ENCODE results near the gene KIF14. TPM values are rescaled to one million over a fixed set of nuclear protein-coding genes. Genes with fewer than 3 reads are reported as not detected.
"Not testable (repeated sequence)": the region's sequence is repeated elsewhere in the genome, so short reads cannot be mapped to it uniquely, and the experiment has no call there.

Gene KIF14
- total RNA-seq, 2 donors from 2014 or later = 0.23 to 1.7 TPM

- TF ChIP-seq CTCF (IDR thresholded peaks at IDR 0.05) (no peak), POLR2AphosphoS5 (IDR thresholded peaks at IDR 0.05) (no peak), POLR2A (IDR thresholded peaks at IDR 0.05) (no peak)
- H3K4me3 ChIP-seq = no peak overlapping the region
- H3K36me3 ChIP-seq = no peaks in the 10 kb centered on the region
- no peak for DNase-seq (ENCODE audit: low spot score)
- no peaks in the 10 kb centered on the region for H3K9me3 ChIP-seq
- no peaks in the 10 kb centered on the region for H3K27me3 ChIP-seq (replicated peaks; ENCODE audit: insufficient read depth)
- H3K27ac ChIP-seq = no peak overlapping the region
- intact Hi-C loops (cut with DNase I) = no loop called here
- WGBS = 76% methylated on average over 1 of the region's 1 CpG
- no peaks in the 10 kb centered on the region for H3K4me1 ChIP-seq (replicated peaks)
Measured at GRCh38 chr1:200564319-200564718, 56.2 kb downstream of the KIF14 start.

- intact Hi-C loops (cut with DNase I) = no loop called here
- TF ChIP-seq POLR2A (IDR thresholded peaks at IDR 0.05) = no peak
- TF ChIP-seq CTCF (IDR thresholded peaks at IDR 0.05) = no peak
- no peak for TF ChIP-seq POLR2AphosphoS5 (IDR thresholded peaks at IDR 0.05)
- DNase-seq (ENCODE audit: low spot score) = no peak
Measured at GRCh38 chr1:200561856-200562214, 58.7 kb downstream of the KIF14 start.

GRCh38 chr1:200558866-200559459 is 61.6 kb downstream of the KIF14 start:
- H3K4me3 ChIP-seq = no peak overlapping the region
- TF ChIP-seq CTCF (IDR thresholded peaks at IDR 0.05) (peak in 3 of 4 experiments; percentile 21 to 66 (median 38)), POLR2A (IDR thresholded peaks at IDR 0.05) (no peak)
- DNase-seq (ENCODE audit: low spot score) = no peak
- 51% methylated on average over 2 of the region's 2 CpGs for WGBS
- no peaks in the 10 kb centered on the region for H3K36me3 ChIP-seq
- H3K27ac ChIP-seq = no peak overlapping the region
- H3K9me3 ChIP-seq = no peaks in the 10 kb centered on the region
- no peaks in the 10 kb centered on the region for H3K27me3 ChIP-seq (replicated peaks; ENCODE audit: insufficient read depth)
- H3K4me1 ChIP-seq (replicated peaks) = no peaks in the 10 kb centered on the region
- intact Hi-C loops (cut with DNase I) = no loop called here

More at GRCh38 chr1:200561856-200562214, 58.7 kb downstream of the KIF14 start:
- no peak overlapping the region for H3K27ac ChIP-seq
- no peaks in the 10 kb centered on the region for H3K36me3 ChIP-seq
- WGBS = 19% methylated on average over 1 of the region's 1 CpG
- no peaks in the 10 kb centered on the region for H3K9me3 ChIP-seq
- H3K4me3 ChIP-seq = no peak overlapping the region
- H3K27me3 ChIP-seq (replicated peaks; ENCODE audit: insufficient read depth) = no peaks in the 10 kb centered on the region
- no peaks in the 10 kb centered on the region for H3K4me1 ChIP-seq (replicated peaks)

- TF ChIP-seq CTCF (IDR thresholded peaks at IDR 0.05) (no peak), POLR2AphosphoS5 (IDR thresholded peaks at IDR 0.05) (no peak), POLR2A (IDR thresholded peaks at IDR 0.05) (no peak)
- Histone ChIP-seq H3K9me3 (no peaks in the 10 kb centered on the region), H3K27me3 (replicated peaks; ENCODE audit: insufficient read depth) (no peaks in the 10 kb centered on the region), H3K36me3 (no peaks in the 10 kb centered on the region), H3K4me1 (replicated peaks) (no peaks in the 10 kb centered on the region), H3K4me3 (no peak overlapping the region), H3K27ac (no peak overlapping the region)
- intact Hi-C loops (cut with DNase I) = no loop called here
- DNase-seq (ENCODE audit: low spot score) = no peak
Measured at GRCh38 chr1:200556002-200556401, 64.5 kb downstream of the KIF14 start.

GRCh38 chr1:200552737-200553136 is 67.8 kb downstream of the KIF14 start:
- H3K4me1 ChIP-seq (replicated peaks); H3K27me3 ChIP-seq (replicated peaks; ENCODE audit: insufficient read depth); H3K36me3 ChIP-seq; H3K4me3 ChIP-seq; H3K9me3 ChIP-seq; H3K27ac ChIP-seq; DNase-seq (ENCODE audit: low spot score); intact Hi-C loops (cut with DNase I): not testable (repeated sequence)
- 94% methylated on average over 6 of the region's 6 CpGs for WGBS
